Nucleus accumbens (tissue), 56 donors: ENCODE data around the gene SERF1A.
"Not testable (repeated sequence)": the region's sequence is repeated elsewhere in the genome, so short reads cannot be mapped to it uniquely, and the experiment has no call there.

Experiments
- DNase-seq, 56 donors: peaks; one replicate each; lab custom pipeline; 2025; lab: John Stamatoyannopoulos, UW

Gene SERF1A

DNA sequence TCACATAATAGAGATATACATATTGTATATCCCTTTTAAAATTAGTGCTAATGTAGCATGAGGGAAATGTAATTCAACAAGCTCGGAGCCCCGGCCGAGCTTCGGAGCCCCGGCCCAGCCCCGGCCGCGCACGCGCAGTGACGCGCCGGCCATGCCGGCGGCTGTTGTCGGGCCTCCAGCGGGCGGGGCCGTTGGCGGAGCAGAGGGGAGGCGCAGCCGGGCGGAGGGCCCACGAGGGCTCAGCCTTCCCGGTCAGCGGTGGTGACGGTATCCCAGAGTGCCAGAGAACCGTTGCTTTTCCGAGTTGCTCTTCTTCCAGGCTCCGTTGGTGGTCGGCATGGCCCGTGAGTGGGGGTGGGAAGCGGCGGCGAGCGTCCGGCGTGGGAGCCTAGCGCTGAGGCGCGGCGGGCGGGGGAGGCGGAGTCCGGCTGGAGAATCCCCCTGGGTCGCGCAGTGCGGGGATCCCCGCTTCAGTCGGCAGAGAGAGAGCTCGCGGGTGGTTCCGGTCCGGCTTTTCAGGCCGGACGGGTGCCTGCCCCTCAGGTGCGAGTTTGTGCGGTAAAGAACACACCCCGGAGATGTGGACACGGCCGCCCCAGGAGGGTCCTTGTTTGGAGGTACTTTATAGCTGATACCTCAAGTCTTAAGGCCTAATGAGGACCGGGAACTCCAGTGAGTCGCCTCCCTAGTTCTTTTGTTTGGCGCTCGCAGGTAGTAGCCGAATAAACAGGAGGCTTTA is at the start of gene SERF1A:
Gene SERF1A, plus strand, starts transcription at position 137 of the 739 bp plus-strand sequence. Its CDS starts 201 bp downstream, at position 338.
- not testable (repeated sequence) for DNase-seq

- not testable (repeated sequence) for DNase-seq
Measured at GRCh38 chr5:70866778-70867177, 33.7 kb upstream of the SERF1A start.

DNA sequence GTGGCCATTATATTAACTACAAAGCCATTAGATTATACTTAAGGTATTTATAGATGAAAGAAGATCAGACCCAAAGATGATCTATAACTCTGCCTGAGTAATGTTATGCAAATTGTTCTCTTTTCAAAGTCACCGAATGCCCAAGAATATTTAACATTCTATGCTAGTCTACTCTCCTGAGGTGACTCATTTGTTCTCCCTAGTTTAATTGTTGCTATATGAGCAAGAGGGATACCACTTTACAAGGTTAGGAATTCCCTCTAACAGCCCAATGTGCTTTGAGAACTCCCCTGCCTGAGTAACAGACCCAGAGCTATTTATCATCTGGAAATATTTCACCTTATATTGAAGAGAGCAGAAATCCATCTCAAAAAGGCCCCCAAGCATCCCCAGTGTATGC is 29.8 kb upstream of the SERF1A start:
- DNase-seq, result not testable (repeated sequence)

GRCh38 chr5:70896076-70896475 is 4.4 kb upstream of the SERF1A start:
- not testable (repeated sequence) for DNase-seq

DNA sequence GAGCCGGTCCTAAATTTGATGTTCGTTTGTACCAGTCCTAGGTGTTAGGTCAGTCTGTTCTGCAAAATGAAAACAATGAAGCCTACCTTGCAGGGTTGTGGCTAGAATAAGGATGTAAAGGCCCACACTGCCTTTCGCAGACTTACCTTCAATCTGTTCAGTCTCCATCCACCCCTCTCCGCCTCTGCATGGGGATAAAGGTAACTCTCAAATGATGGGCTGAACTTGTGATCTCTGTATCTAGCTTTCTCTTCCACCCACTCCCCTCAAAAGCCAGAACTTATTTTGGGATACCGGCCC is 753 bp downstream of the SERF1A start:
- DNase-seq, result not testable (repeated sequence)

GRCh38 chr5:70906624-70907023 is 6.2 kb downstream of the SERF1A start:
- not testable (repeated sequence) for DNase-seq

- DNase-seq, result not testable (repeated sequence)
Measured at GRCh38 chr5:70916829-70917228, 16.4 kb downstream of the SERF1A start.

DNA sequence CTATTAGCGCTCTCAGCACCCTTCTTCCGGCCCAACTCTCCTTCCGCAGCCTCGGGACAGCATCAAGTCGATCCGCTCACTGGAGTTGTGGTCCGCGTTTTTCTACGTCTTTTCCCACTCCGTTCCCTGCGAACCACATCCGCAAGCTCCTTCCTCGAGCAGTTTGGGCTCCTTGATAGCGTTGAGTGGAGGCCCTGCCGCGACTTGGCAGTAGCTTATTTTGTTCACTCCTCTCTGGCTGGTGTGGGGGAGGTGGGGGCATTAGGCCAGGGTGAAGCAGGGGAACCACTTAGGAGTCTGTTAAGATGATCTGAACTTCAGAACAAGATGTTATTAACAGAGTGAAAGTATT is 24.7 kb downstream of the SERF1A start:
- DNase-seq, result not testable (repeated sequence)

- DNase-seq, result not testable (repeated sequence)
Measured at GRCh38 chr5:70931709-70932368, 31.4 kb downstream of the SERF1A start.

DNA sequence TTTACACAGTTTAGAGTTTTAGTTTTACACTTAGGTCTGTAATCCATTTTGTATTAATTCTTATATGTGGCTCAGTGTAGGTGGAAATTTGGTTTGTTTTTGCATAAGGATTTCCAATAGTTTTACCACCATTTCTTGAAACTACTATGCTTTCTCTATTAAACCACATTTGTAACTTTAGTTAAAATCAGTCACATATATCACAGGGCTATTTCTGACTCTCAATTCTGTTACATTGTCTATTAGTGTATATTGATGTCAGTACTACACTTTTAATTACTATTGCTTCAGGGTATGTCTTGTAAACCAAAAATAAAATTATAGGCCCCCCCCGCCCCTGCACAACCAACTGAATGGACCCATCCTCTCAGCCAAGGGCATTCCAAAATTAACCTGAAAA is 32.1 kb downstream of the SERF1A start:
- DNase-seq, result not testable (repeated sequence)

DNA sequence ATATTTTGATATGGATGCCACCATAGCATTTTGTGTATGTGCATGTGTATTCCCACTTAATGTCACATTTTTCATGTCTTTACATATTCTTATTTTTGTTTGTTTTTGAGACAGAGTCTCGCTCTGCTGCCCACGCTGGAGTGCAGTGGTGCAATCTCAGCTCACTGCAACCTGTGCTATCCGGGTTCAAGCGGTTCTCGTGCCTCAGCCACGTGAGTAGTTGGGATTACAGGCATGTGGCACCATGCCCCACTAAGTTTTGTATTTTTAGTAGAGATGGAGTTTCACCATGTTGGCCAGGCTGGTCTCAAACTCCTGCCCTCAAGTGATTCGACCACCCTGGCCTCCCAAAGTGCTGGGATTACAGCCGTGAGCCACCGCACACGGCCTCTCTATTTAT is 52.6 kb downstream of the SERF1A start:
- DNase-seq, result not testable (repeated sequence)
